NCI-H82 (cell line): ENCODE measurements around the gene PDZD2.

Source experiments
- DNase-seq: peaks from one replicate; lab custom pipeline; 2025; lab: John Stamatoyannopoulos, UW

PDZD2 gene

DNA sequence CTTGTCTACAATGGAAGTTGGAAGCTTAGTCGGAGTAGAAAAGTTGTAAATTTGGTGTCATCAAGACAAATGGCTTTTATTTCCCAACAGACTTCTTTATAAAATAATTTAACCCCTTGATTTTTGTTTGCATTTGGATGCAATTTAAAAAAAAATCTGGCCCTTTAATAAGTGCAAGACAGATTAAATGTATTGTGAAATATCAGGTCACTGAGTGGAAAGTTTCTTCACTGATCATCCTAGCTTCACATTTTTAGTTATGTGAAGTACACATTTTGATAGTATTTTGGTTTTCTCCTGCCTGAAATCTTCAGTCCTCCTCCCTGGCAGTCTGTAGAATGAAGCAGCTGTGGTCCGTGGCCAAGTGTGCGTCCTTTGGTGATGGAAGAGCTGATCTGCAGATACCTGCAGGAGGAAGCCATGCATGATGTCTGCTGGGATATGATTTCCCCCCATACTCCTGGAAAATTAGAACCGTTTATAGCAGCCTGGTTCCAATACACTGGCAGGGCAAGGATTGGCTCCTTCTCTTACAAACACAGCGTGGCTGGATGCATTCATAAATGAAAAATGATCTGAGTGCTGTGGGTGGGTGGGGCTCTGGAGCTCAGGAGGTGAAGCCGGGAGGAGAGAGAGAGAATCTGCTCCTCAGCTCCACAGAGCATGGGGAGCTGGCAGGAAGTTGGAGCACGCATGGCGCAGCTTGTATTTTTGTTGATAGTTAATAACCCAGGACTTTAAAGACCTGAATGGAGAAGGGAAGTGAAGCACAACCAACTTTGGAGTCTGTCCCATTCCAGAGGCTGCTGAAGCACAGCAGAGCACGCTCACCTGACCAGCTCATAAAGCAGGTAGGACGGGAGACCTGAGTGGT lies 296.8 kb downstream of the PDZD2 start:
- DNase-seq: no peak

DNA sequence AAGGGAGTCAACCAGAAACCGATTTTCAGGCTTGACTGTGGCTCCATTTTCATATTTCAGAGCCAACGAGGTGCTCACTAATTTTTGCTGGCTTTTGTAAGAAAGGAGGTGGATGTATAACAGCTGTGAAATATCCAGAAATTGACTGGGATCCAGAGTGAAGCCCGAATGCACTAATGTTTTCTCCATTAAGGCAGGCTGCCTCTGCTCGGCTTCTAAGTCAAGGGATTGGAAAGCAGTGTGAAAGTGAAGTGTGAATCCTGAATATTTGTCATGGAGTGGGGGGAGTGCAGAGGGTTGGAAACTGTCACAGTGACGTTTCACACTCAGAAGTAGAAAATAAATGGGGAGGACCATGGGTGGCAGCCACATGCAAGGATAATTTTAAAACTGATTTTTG lies 297.8 kb downstream of the PDZD2 start:
- DNase-seq: no peak

DNA sequence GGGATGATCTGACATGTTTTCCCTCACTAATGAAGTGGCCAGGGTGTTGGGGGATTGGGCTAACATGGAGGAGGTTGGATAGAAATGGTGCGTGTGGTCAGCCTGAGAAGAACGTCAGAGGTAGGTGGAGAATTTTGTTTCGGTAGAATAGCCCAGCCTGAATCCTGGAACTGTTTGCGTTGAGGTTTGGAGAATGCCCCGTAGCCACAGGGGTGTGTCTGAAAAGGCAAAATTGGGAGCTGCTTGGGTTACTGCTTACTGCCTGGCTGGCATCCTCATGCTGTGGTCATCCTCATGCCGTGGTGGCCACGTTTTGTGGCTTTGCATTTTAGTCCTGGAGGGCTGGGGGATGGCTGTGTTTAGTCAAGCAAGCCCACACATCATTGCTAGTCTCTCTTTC lies 298.3 kb downstream of the PDZD2 start:
- no peak for DNase-seq

DNA sequence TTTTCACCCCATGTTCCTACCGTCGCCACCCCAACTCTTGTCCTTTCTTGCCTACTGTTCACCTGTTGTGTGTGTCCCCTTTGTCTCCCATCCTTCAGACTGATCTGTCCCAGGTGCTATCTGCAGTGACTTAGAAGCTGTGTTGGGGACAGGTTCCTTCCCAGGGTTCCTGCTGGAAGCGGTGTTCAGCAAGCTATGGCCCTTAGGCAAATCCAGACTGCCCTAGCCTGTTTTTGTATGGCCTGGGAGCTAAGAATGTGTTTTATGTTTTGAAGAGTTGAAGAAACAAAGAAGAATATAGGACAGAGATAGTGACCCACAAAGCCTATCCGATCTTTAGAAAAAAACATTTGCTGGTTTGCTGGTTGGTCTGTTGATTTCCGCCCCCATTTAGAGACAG lies 298.8 kb downstream of the PDZD2 start:
- DNase-seq: no peak

DNA sequence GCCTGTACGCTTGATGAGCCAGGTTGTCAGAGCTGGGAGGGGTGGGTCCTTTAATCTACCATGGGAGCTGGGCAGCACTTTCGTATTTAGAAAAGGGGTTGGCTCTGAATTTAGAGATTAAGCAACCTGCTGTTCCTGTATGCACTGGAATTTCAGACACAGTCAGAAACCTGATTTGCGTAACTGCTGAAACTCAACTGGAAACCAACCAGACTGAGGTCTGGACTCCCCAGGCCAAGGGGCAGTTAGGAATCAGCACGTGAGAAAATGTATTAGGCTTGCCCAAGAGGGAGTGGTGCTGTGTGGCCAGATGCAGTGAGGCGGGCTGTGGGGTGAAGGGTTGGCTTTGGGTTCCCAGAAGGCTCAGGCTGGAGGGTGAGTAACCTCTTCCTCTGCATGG lies 300.2 kb downstream of the PDZD2 start:
- DNase-seq: no peak

DNA sequence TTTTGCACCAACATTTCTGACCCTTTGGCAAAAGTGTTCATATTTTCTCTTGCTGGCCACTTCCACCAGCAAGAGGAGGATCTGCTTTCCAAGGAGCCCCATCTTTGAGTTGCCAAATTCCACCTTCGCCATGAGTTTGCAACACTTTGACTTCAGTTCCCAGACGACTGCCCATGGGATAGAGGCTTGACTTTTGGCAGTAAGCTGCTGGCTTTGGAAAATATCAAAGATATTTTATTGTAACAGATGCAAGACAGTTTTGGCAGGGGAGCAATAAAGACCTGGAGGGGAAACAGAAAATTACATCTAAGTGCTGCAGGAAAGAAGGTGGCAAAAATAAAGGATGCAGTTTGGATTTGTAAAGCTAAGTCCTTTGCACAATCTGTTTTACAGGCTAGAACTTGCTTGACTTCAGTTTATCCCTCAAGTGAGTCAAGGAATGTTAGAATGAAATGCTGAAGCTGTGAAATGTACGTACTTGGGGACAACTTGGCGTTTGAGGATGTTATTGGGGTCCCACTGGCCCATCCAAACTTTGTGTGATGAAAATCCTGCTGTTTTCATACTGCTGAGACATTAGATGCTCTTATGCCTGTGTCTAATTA lies 302.3 kb downstream of the PDZD2 start:
- DNase-seq: no peak

DNA sequence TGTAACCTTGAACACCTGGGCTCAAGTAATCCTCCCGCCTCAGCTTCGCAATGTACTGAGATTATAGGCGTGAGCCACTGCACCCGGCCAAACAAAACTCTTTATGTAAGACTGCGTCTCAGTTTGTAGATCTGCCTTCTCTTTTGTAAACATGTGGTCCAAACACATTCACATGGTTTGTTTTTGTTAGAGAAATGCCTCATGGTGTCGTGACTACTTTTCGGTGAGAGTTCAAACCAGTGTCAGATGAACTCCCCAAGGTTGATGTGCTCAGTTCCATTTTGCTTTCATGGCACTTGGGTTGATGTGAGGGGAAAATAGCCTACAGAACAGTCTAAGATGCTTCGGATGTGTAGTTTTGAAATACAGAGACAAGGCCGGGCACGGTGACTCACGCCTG lies 303.6 kb downstream of the PDZD2 start:
- DNase-seq: no peak

DNA sequence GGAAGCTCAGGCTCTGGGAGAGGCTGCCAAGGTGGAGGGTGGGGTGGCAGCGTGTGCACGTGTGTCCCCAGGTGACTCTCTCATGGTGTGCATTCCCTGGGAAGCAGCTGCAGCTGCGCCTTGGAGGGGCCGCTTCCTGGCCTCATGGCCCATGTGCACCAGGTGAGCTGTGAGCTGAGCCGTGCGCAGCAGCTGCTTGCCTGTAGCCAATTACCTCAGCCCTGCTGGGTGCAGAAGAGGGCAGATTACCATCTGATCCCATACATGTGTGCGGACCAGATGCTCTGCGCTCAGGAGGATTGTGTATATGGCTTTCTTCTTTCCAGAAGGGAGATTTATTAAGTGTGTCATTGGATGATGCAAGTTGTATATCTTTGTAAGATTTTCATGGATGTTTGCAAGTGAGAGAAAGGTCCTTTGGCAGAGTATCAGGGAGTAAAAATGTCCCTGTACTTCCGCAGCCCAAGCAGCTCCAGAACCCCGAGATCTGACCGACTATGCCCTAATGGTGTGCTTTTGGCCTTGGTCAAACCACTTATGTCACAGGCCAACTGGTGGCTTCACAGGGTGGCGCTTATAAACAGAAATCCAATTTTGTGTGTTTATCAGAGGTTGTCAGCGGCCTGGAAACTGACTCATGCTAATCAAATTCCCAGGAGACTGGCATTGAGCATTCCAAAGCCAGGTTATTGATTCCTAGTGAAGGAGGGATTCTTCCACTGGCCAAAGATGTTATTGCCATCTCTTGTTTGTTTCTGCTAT lies 305.9 kb downstream of the PDZD2 start:
- DNase-seq: peak; percentile 97

DNA sequence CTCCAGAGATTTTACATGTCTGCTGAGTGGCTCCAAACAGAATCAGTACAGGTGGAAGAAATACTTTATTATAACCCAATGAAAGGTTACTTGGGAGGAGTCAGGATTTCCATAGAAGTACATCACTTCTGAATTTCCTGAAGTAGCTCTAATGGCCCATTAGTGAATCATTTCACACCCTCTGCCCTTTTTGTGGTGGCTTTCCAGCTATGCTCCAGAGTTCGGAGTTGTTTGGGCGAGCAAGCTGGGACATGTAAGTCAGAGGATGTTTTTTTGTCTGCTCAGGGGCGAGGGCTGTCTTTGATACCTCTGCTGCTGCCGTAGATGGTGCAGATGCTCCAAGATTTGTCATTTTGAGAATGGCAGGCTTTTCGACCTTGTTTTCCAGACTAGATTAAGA lies 309.1 kb downstream of the PDZD2 start:
- DNase-seq: no peak

DNA sequence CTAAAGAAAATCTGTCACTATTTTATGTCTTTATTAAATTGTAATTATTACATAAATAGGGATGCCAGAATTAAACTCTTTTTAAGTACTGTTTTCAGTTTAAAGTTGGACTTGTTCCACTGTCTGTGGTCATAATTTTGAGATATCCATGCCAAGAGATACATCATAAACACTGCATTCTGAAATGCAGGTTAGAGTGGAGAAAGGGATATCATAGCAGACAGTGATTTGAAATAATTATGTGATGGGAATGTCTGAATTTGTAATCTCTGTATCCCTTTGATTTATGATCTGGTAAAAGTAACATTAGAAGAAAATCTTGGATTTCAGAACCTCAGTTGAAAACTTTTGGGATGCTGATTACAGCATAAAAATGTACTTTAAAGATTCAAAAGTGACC lies 313.1 kb downstream of the PDZD2 start:
- no peak for DNase-seq

DNA sequence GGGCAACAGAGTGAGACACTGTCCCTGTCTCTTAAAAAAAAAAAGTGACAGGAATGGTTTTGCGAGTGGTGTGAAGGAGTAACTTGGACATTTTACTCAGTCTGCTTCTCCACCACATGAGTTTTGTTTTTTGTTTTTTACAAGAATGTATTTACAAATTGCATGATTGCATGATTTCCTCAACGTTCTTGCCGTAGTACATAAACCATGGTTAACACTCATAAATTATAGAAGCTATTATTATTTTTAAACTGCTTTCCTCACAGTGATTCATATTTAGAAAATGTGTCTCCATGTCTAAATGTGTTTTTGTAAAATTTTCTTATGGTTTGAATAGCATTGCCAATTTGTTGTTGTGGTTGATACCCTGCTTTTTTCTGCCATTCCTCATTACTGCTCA lies 315.2 kb downstream of the PDZD2 start:
- no peak for DNase-seq

DNA sequence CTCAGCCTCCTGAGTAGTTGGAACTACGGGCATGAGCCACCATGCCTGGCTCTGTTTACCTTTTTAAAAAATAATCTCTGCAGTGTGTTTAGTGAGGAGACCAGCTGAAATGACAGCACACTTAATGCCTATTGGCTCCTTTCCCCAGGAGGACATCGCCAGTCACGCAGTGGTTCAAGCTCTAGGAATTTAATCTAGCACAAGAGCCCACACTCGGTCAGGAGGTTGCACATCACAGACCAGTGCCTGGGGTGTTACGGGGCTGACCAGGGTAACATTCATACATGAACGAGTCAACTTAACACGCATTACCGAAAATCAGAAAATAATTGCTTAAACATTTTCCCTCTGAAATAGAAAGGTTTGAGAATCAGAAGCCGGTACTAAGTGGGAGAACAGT lies 318.2 kb downstream of the PDZD2 start:
- DNase-seq: no peak

DNA sequence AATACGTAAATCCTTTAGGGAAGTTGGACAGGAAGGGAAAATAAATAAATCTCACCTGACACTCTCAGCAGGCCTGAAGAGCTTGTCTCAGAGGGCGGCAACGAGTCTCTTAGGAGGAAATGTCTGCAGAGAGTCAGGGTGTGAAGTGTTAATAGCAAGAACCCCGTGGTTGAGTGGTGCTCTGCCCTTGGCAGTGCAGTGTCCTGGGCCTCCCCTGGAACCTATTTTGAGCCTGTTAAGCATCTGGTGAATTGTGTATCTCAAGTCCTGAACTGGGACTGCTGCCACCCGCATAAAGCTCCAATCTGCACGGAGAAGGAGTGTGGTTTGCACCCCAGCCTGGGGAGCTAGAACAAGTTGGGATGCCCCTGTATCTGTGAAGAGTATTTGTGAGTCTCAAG lies 323.4 kb downstream of the PDZD2 start:
- DNase-seq: peak; percentile 13

DNA sequence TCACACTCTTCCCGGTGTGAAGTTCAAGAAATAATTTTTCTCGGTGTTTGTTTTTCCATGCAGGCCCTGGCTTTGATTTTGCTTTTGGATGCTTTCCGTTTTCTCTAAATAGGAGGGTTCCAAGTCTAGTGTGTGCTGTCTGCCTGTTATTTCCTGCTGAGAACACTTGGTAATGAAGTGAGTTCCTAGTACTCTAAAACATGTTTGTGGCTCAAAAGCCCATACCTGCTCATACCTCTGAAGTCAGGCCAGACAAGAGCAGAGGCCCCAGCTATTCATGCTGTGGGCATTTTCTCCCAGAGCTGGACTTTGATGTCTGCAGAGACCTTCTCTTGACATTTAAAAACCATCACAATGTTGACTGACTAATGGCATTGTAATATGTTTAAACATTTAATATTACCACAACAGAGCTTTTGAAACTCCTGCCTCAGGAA lies 324.0 kb downstream of the PDZD2 start:
- DNase-seq: no peak

DNA sequence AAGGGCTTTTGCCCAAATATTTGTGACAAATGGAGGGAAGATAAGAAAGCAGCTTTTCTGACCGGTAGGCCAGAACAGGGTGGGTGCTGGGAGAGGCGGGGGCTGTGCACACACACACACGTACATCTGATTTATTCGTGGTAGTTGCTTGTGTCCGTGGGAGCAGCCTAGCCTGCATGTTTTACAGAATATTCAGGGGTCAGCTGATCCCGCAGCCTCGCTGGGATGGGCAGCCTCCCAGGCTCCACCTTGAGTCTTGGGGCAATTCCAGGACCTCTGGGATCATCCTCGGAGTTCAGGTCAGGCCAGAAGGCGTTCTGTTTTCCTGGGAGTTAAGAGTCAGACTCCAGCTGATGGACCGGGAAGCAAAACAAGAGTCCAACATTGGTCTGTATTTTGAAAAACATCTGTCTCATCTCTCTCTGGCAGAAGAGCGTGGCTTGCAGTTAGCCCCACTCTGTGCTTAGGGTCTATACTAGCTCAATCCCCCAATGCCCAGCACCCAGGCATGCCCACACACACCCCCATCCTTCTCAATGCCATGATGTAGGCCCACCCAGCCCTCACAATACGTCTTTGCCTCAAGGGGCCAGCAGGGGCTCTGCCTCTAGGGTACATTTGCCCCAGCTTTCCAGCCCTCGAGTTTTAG lies 324.6 kb downstream of the PDZD2 start:
- DNase-seq: no peak

DNA sequence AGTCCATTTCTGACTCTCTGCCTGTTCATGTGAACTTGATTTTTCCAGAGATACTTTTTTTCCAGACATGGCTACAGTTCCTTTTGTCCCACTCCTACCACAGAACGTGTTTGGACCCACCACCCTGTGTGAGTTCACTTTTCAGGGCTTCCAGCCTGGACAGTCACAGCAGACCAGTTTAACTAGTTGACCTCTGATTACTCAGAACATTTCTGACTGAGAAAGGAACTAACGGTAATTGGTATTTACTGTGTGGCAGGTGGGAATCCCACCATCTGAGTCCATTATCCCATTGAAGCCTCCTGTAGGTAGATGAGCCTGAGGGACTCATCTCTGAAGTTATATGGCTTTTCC lies 325.1 kb downstream of the PDZD2 start:
- DNase-seq: no peak

DNA sequence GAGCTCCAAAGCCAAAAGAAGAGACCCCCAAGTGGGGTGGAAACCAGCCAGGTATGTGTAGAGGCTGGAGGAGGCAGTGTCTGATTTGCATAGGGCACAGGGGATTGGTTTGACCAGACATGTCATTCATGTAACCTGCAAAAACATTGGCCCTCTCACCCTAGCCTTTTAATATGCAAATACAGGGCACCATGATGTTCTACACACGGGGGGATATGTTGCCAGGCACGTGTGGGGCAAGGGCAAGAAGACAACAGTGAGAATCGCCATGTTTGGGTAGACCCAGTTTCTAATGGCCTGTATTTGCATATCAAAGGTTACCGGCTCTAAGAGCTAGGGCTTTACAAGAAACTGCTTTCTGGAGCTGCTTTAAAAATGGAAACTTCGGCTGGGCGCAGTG lies 326.3 kb downstream of the PDZD2 start:
- no peak for DNase-seq

DNA sequence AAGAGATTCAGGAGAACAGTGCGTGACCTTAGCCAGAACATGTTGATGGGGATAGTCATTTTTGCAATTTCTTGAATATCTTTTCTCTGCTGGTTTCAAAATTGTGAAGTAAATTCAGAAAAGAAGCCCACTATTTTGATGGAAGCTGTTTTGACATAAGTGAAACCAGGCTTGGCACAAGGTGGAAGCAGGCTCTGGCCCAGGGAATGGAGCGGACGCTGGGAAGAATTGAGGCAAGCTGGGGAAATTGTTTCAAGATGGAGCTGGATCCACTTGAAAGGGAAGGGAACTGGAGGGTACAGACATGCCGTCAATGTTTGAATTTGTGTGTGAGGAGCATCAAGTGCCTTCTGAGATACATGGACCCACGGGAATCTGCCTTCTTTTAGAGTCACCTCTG lies 328.0 kb downstream of the PDZD2 start:
- no peak for DNase-seq

DNA sequence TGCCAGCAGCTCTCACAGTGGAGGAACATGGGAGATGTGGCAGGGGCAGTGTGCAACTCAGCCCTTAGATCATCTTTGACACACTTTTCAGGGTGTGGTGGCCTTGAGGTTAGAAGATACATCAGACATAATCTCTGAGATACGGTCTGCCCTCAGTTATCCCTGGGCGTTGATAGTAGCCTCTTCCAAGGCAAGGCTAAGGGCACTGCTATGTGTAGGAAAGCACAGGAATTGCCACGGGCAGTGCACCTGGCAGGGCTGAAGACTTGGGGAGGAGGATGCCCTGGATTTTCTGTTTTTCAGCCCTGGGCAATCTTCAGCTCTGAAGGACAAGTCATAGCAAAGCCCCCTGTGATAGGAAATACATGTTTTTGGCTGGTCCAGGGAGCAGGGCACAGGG lies 328.5 kb downstream of the PDZD2 start:
- no peak for DNase-seq

DNA sequence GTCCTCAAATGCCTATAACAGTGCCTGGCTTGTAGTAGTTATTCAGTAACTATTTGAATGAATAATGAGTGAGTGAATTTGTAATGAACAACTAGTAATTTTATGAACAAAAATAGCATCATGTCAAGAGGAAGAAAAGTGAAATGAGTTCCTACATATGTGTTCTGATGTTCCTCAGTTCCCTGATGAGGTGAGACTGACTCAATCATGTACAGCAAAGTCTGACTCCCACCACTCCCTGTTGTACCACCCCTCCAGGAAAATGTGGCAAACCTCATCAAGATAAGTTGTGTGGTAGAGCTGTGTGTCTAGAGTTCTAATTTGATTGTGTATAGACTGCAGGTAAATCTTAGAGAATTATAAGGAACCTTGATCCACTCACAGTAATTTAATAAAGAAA lies 333.6 kb downstream of the PDZD2 start:
- DNase-seq: no peak

DNA sequence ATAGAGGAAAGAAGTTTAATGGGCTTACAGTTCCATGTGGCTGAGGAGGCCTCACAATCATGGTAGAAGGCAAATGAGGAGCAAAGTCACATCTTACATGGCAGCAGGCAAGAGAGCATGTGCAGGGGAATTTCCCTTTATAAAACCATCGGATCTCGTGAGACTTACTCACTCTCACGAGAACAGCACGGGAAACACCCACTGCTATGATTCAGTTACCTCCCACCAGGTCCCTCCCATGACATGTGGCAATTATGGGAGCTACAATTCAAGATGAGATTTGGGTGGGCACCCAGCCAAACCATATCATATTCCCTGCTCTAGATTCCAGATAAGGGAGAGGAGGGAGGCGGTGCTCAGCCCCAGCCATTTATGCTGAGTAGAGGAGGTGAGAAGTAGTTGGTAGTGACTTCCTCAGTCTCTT lies 336.3 kb downstream of the PDZD2 start:
- peak; percentile 23 for DNase-seq

DNA sequence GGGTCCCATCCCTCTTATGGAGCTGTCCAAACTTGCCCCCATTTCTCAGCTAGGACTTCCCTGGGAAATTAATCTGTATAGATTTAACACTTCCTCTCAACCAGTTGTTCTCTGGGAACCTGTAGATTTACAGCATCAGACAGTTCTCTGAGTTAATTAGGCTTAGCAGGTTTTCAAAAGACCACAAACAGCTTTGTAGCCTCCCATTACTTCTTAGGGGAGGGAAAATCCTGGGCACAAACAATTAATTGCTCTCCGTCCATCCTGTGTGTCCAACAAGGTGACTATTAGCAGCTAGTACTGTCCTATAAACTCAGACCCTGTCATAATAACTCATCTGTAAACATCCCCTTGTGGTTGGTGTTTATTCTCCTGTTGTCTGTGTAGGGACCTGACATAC lies 337.2 kb downstream of the PDZD2 start:
- DNase-seq: peak; percentile 24
